Neural cell (in vitro differentiated cells): ENCODE results near the gene IL10. TPM values are rescaled to one million over a fixed set of nuclear protein-coding genes. Genes with fewer than 3 reads are reported as not detected.

Experiments
- H2AFZ ChIP-seq: fragments of 200-600, 300-800 bp; sonication (generic), shearing (Covaris generic); 2 replicates; pipeline ENCODE4 v1.6.0; 2014; ENCODE audit warnings: low read depth, mild to moderate bottlenecking, antibody characterized with exemption, low read length, moderate library complexity
- H3F3A ChIP-seq: fragments of 200-600 bp; shearing (Covaris generic); 2 replicates; pipeline ENCODE4 v1.6.1; 2016; ENCODE audit warnings: mild to moderate bottlenecking, moderate library complexity, mixed read lengths, antibody characterized with exemption, low read length; ENCODE audit not compliant: insufficient read depth, poor library complexity, severe bottlenecking
- H3K27ac ChIP-seq: fragments of 200-600, 300-800 bp; sonication (generic), shearing (Covaris generic); 2 replicates; pipeline ENCODE4 v1.5.1; 2014; ENCODE audit warnings: mild to moderate bottlenecking, low read length, moderate library complexity
- H3K27me3 ChIP-seq: fragments of 300-800, 200-600 bp; sonication (generic), shearing (Covaris generic); 2 replicates; pipeline ENCODE4 v1.6.0; 2014; ENCODE audit warnings: mild to moderate bottlenecking, low read depth, low read length, moderate library complexity; ENCODE audit not compliant: insufficient read depth
- H3K36me3 ChIP-seq: fragments of 300-800, 200-600 bp; sonication (generic), shearing (Covaris generic); 2 replicates; pipeline ENCODE4 v1.5.1; 2014; ENCODE audit warnings: mild to moderate bottlenecking, antibody characterized with exemption, low read length, moderate library complexity; ENCODE audit not compliant: insufficient read depth
- H3K4me2 ChIP-seq: fragments of 300-800, 200-600 bp; sonication (generic), shearing (Covaris generic); 2 replicates; pipeline ENCODE4 v1.6.0; 2014; ENCODE audit warnings: mild to moderate bottlenecking, low read length
- H3K4me3 ChIP-seq: fragments of 300-800, 200-600 bp; sonication (generic), shearing (Covaris generic); 2 replicates; pipeline ENCODE4 v1.5.1; 2014; ENCODE audit warnings: mild to moderate bottlenecking, low read length, moderate library complexity
- H3K79me2 ChIP-seq: fragments of 200-600 bp; shearing (Covaris generic); replicated peaks from 2 replicates; pipeline ENCODE4 v1.6.0; 2014; ENCODE audit warnings: mild to moderate bottlenecking, low read length, moderate library complexity; ENCODE audit not compliant: insufficient read depth
- H3K9ac ChIP-seq: fragments of 300-800, 200-600 bp; sonication (generic), shearing (Covaris generic); 2 replicates; pipeline ENCODE4 v1.6.1; 2016; ENCODE audit warnings: mild to moderate bottlenecking, low read length, mixed read lengths
- H3K9me2 ChIP-seq: fragments of 200-600 bp; shearing (Covaris generic); 2 replicates; pipeline ENCODE4 v1.6.1; 2016; ENCODE audit warnings: mild to moderate bottlenecking, low read length, mixed read lengths; ENCODE audit not compliant: insufficient read depth
- H3K9me3 ChIP-seq: fragments of 200-600, 300-800 bp; sonication (generic), shearing (Covaris generic); 2 replicates; pipeline ENCODE4 v1.6.1; 2016; ENCODE audit warnings: mild to moderate bottlenecking, mixed run types, low read length, moderate library complexity, mixed read lengths
- H4K20me1 ChIP-seq: fragments of 200-600 bp; shearing (Covaris generic); 2 replicates; pipeline ENCODE4 v1.6.1; 2016; ENCODE audit warnings: mild to moderate bottlenecking, mixed run types; ENCODE audit not compliant: insufficient read depth
- EP300 ChIP-seq: fragments of 450-650 bp; conservative IDR thresholded peaks from 2 replicates; pipeline ENCODE4 v1.6.1; 2014; ENCODE audit warnings: antibody characterized with exemption, mild to moderate bottlenecking, moderate library complexity; ENCODE audit not compliant: poor library complexity, severe bottlenecking
- EZH2 ChIP-seq: fragments of 200-600, 300-800 bp; shearing (Covaris generic), sonication (generic); IDR thresholded peaks from 2 replicates; pipeline ENCODE4 v1.6.1; 2014; ENCODE audit warnings: antibody characterized with exemption, low read length, borderline replicate concordance, mild to moderate bottlenecking; ENCODE audit not compliant: insufficient read depth, poor library complexity, severe bottlenecking
- MXI1 ChIP-seq: fragments of 450-650 bp; conservative IDR thresholded peaks from 2 replicates; pipeline ENCODE4 v1.6.1; 2014; ENCODE audit warnings: antibody characterized with exemption, mild to moderate bottlenecking; ENCODE audit not compliant: poor library complexity, severe bottlenecking
- POLR2AphosphoS5 ChIP-seq: IDR thresholded peaks from 2 replicates; pipeline ENCODE4 v1.6.1; 2012
- RAD21 ChIP-seq: fragments of 450-650 bp; conservative IDR thresholded peaks from 2 replicates; pipeline ENCODE4 v1.6.1; 2014; ENCODE audit warnings: antibody characterized with exemption, mild to moderate bottlenecking, moderate library complexity
- SMC3 ChIP-seq: fragments of 450-650 bp; conservative IDR thresholded peaks from 2 replicates; pipeline ENCODE4 v1.6.1; 2014; ENCODE audit warnings: antibody characterized with exemption, mild to moderate bottlenecking, moderate library complexity; ENCODE audit not compliant: poor library complexity
- TAF1 ChIP-seq: IDR thresholded peaks from 2 replicates; pipeline ENCODE4 v1.6.1; 2012; ENCODE audit warnings: low read depth
- polyA minus RNA-seq: library from RNA; depleted of rRNA, polyadenylated mRNA; stranded (reverse); fragments of >200 nt; gene quantifications from 2 replicates; pipeline ENCODE4 v1.2.3, GENCODE V29; 2014
- polyA plus RNA-seq: library from polyadenylated mRNA; depleted of rRNA; stranded (reverse); fragments of >200 nt; gene quantifications from 2 replicates; pipeline ENCODE4 v1.2.3, GENCODE V29; 2014
- TF ChIP-seq, protein P1 (sequence below): fragments of 450-650 bp; IDR thresholded peaks from 2 replicates; pipeline ENCODE4 v1.5.1; 2014; ENCODE audit warnings: antibody characterized with exemption, mild to moderate bottlenecking, moderate library complexity; ENCODE audit not compliant: poor library complexity, severe bottlenecking
- TF ChIP-seq, protein P2 (sequence below): IDR thresholded peaks from 2 replicates; pipeline ENCODE4 v1.6.1; 2012; ENCODE audit warnings: borderline replicate concordance

Gene IL10
- polyA plus RNA-seq (not detected in 2 replicates), polyA minus RNA-seq (not detected in 2 replicates)

DNA sequence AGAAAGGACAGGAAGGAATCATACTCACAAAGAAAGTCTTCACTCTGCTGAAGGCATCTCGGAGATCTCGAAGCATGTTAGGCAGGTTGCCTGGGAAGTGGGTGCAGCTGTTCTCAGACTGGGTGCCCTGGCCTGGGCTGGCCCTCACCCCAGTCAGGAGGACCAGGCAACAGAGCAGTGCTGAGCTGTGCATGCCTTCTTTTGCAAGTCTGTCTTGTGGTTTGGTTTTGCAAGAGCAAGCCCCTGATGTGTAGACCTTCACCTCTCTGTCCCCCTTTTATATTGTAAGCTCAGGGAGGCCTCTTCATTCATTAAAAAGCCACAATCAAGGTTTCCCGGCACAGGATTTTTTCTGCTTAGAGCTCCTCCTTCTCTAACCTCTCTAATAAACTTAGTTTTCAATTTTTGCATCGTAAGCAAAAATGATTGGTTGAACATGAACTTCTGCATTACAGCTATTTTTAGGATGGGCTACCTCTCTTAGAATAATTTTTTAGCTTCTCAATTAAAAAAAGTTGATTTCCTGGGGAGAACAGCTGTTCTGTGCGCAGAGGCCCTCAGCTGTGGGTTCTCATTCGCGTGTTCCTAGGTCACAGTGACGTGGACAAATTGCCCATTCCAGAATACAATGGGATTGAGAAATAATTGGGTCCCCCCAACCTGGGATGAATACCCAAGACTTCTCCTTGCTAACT is at the start of gene IL10:
TSS of gene IL10 (minus strand) at position 252 of the 695 bp plus-strand sequence. CDS start at position 193, 59 bp downstream.
- no peak within 1 kb of the TSS for H3K27ac ChIP-seq

DNA sequence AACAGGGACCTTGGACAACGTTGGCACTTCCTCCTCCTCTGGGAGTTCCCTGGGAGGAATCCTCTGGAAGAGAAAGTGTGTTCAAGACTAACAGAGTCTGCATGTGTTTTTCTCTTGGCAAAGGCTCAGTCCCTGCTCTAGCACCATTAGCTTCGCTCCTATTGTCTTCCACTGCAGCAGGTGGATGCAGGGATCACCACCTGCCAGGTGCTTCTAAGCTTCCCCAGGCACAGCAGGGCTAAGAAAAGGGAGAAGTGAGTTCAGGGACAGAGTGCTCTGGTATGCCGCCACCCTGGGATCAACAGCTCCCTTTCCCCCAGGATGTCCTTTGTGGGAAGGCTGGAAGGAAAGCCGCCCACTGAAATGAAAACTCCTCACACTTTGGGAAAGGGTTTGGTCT is 49.2 kb upstream of the IL10 start:
- Histone ChIP-seq H2AFZ (no peak overlapping the region), H4K20me1 (no peaks in the 10 kb centered on the region), H3K4me3 (no peak overlapping the region), H3K27ac (no peak overlapping the region), H3F3A (no peaks in the 10 kb centered on the region), H3K27me3 (no peaks in the 10 kb centered on the region), H3K79me2 (no peaks in the 10 kb centered on the region), H3K9me3 (no peaks in the 10 kb centered on the region), H3K9me2 (no peaks in the 10 kb centered on the region), H3K9ac (no peak overlapping the region), H3K36me3 (no peaks in the 10 kb centered on the region), H3K4me2 (no peak overlapping the region)
- TF ChIP-seq, protein P1, sequence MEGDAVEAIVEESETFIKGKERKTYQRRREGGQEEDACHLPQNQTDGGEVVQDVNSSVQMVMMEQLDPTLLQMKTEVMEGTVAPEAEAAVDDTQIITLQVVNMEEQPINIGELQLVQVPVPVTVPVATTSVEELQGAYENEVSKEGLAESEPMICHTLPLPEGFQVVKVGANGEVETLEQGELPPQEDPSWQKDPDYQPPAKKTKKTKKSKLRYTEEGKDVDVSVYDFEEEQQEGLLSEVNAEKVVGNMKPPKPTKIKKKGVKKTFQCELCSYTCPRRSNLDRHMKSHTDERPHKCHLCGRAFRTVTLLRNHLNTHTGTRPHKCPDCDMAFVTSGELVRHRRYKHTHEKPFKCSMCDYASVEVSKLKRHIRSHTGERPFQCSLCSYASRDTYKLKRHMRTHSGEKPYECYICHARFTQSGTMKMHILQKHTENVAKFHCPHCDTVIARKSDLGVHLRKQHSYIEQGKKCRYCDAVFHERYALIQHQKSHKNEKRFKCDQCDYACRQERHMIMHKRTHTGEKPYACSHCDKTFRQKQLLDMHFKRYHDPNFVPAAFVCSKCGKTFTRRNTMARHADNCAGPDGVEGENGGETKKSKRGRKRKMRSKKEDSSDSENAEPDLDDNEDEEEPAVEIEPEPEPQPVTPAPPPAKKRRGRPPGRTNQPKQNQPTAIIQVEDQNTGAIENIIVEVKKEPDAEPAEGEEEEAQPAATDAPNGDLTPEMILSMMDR = no peak
- no peak for TF ChIP-seq RAD21
- TF ChIP-seq EZH2 = no peak
- TF ChIP-seq EP300 = no peak
- no peak for TF ChIP-seq MXI1
- TF ChIP-seq, protein P2, sequence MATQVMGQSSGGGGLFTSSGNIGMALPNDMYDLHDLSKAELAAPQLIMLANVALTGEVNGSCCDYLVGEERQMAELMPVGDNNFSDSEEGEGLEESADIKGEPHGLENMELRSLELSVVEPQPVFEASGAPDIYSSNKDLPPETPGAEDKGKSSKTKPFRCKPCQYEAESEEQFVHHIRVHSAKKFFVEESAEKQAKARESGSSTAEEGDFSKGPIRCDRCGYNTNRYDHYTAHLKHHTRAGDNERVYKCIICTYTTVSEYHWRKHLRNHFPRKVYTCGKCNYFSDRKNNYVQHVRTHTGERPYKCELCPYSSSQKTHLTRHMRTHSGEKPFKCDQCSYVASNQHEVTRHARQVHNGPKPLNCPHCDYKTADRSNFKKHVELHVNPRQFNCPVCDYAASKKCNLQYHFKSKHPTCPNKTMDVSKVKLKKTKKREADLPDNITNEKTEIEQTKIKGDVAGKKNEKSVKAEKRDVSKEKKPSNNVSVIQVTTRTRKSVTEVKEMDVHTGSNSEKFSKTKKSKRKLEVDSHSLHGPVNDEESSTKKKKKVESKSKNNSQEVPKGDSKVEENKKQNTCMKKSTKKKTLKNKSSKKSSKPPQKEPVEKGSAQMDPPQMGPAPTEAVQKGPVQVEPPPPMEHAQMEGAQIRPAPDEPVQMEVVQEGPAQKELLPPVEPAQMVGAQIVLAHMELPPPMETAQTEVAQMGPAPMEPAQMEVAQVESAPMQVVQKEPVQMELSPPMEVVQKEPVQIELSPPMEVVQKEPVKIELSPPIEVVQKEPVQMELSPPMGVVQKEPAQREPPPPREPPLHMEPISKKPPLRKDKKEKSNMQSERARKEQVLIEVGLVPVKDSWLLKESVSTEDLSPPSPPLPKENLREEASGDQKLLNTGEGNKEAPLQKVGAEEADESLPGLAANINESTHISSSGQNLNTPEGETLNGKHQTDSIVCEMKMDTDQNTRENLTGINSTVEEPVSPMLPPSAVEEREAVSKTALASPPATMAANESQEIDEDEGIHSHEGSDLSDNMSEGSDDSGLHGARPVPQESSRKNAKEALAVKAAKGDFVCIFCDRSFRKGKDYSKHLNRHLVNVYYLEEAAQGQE = no peak
- no peak for TF ChIP-seq TAF1
- TF ChIP-seq POLR2AphosphoS5 = no peak
- no peak for TF ChIP-seq SMC3

More for the DNA sequence above, at the start of gene IL10:
- H3K79me2 ChIP-seq = no peaks in the 10 kb centered on the region
- H3F3A ChIP-seq = no peaks in the 10 kb centered on the region
- H3K27me3 ChIP-seq = no peaks in the 10 kb centered on the region
- no peaks in the 10 kb centered on the region for H3K9me3 ChIP-seq
- no peak within 1 kb of the TSS for H2AFZ ChIP-seq
- no peak within 1 kb of the TSS for H3K4me2 ChIP-seq
- H3K4me3 ChIP-seq = no peak within 1 kb of the TSS
- H4K20me1 ChIP-seq = no peaks in the 10 kb centered on the region
- H3K36me3 ChIP-seq = no peaks in the 10 kb centered on the region
- TF ChIP-seq EZH2 = no peak
- TF ChIP-seq MXI1 = no peak
- no peak for TF ChIP-seq POLR2AphosphoS5
- TF ChIP-seq EP300 = no peak
- TF ChIP-seq, protein P1 = no peak
- TF ChIP-seq TAF1 = no peak
- no peaks in the 10 kb centered on the region for H3K9me2 ChIP-seq
- H3K9ac ChIP-seq = no peak within 1 kb of the TSS
